ENCODE measurements around the gene TUT1. TPM values are rescaled to one million over a fixed set of nuclear protein-coding genes. Genes with fewer than 3 reads are reported as not detected.

The TUT1 gene
- total RNA-seq, 1 experiment from 2014 or later = 40.0 TPM

DNA sequence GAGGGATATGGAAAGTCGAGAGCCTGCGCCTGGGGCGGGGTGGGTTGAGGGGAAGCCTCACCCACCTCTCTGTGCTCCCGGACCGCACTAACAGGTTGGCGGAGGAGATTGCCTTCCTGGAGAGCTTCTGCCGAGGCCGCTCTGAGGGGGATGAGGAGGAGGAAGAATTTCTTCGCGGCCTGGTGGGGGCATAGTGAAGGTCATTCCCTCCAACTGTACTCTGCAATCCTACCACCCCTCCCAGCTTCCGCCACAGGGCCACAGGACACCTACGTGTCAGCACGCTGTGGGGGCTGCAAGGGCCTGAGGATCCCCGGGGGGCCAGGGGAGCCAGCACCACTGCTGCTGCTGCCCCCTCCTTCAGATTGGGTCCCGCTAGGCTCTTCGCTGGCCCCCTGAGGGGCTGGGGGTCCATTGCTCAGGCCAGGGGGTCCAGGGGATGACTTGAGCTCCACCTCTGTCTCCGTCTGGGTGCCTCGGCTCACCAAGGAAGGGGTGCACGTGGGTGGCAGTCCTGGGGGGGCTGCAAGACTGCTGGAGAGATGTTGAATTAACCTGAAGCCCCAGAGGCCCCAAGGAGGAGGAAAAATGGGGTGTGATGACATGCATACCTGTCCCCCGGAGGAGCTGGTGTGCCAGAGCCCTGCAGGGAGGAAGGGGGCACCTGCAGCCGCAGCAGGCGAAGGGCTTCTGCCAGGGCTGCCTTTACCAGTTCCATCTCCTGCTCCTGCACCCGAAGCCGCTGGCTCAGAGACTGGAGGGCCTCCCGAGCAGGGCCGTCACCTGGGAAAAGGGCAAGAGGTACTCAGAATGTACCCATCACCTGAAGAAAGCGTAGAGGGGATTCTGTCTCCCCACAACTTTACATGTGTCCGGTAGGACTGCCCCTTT lies 19.7 kb upstream of the TUT1 start:
- no peaks in the 10 kb centered on the region for H3K36me3 Mint-ChIP-seq
- H3K4me1 Mint-ChIP-seq = peaks cover 41% of the 10 kb centered on the region
- no peaks in the 10 kb centered on the region for H3K9me3 Mint-ChIP-seq
- H3K27me3 Mint-ChIP-seq (ENCODE audit: low read depth) = peaks cover 9% of the 10 kb centered on the region; the same call in 1 of the 2 replicates
- DNase-seq (ENCODE audit: low spot score) = no peak
- CTCF ChIA-PET = interaction anchor here (0.6 to 3.7 kb wide), 30 partner anchors 9 to 250 kb away, joined by 3 to 51 read pairs (median 6); partner anchors contain the start of genes AHNAK, B3GAT3, BSCL2 and C11orf98
- no peak overlapping the region for H3K27ac Mint-ChIP-seq
- peak overlapping the region; percentile 95 for H3K4me3 Mint-ChIP-seq
- no peak for ATAC-seq
- TF ChIP-seq JAZF1 (CRISPR knock-in tag; IDR thresholded peaks at IDR 0.05) = no peak
- TF ChIP-seq ZNF263 (CRISPR knock-in tag; IDR thresholded peaks at IDR 0.05; ENCODE audit: low read depth) = no peak
- no peak for TF ChIP-seq NFE2L1 (CRISPR knock-in tag; IDR thresholded peaks at IDR 0.05)
- TF ChIP-seq SOX15 (CRISPR knock-in tag; IDR thresholded peaks at IDR 0.05) = no peak
- TF ChIP-seq ZNF219 (CRISPR knock-in tag; IDR thresholded peaks at IDR 0.05; ENCODE audit: borderline replicate concordance) = no peak
- TF ChIP-seq, protein P1, sequence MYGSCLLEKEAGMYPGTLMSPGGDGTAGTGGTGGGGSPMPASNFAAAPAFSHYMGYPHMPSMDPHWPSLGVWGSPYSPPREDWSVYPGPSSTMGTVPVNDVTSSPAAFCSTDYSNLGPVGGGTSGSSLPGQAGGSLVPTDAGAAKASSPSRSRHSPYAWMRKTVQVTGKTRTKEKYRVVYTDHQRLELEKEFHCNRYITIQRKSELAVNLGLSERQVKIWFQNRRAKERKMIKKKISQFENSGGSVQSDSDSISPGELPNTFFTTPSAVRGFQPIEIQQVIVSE (CRISPR knock-in tag; IDR thresholded peaks at IDR 0.05; ENCODE audit: borderline replicate concordance) = no peak
- TF ChIP-seq EMX1 (CRISPR knock-in tag; IDR thresholded peaks at IDR 0.05) = no peak
- TF ChIP-seq TEAD4 (CRISPR knock-in tag; IDR thresholded peaks at IDR 0.05) = no peak
- no peak for TF ChIP-seq ATF1 (CRISPR knock-in tag; IDR thresholded peaks at IDR 0.05)
- TF ChIP-seq NR3C1 (CRISPR knock-in tag; conservative IDR thresholded peaks at IDR 0.05; ENCODE audit: low read depth) = no peak
- no peak for TF ChIP-seq AFF4 (CRISPR knock-in tag; IDR thresholded peaks at IDR 0.05; ENCODE audit: borderline replicate concordance)
- TF ChIP-seq JUN (CRISPR knock-in tag; IDR thresholded peaks at IDR 0.05) = no peak
- TF ChIP-seq ZNF232 (CRISPR knock-in tag; IDR thresholded peaks at IDR 0.05) = no peak
- no peak for TF ChIP-seq FOXP4 (CRISPR knock-in tag; IDR thresholded peaks at IDR 0.05)
- TF ChIP-seq MYBL2 (CRISPR knock-in tag; IDR thresholded peaks at IDR 0.05) = no peak
- TF ChIP-seq, protein P2, sequence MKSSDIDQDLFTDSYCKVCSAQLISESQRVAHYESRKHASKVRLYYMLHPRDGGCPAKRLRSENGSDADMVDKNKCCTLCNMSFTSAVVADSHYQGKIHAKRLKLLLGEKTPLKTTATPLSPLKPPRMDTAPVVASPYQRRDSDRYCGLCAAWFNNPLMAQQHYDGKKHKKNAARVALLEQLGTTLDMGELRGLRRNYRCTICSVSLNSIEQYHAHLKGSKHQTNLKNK (CRISPR knock-in tag; IDR thresholded peaks at IDR 0.05) = no peak
- TF ChIP-seq ATF2 (CRISPR knock-in tag; IDR thresholded peaks at IDR 0.05; ENCODE audit: borderline replicate concordance, low read depth) = no peak
- TF ChIP-seq PRRX2 (CRISPR knock-in tag; IDR thresholded peaks at IDR 0.05) = no peak
- TF ChIP-seq ETV6 (CRISPR knock-in tag; IDR thresholded peaks at IDR 0.05) = no peak
- TF ChIP-seq CREB1 (CRISPR knock-in tag; IDR thresholded peaks at IDR 0.05) = no peak
- POLR2A ChIA-PET = interaction anchor here (0.9 to 3.7 kb wide), 5 partner anchors 9 to 77 kb away, joined by 3 to 21 read pairs (median 8); partner anchors contain the start of genes B3GAT3, C11orf98, CSKMT and MTA2
